ENCODE data around the gene AGTRAP.

The AGTRAP gene

GRCh38 chr1:11706292-11706691 is 29.6 kb upstream of the AGTRAP start:
- DNase-seq (ENCODE audit: low read depth) = no peak

DNA sequence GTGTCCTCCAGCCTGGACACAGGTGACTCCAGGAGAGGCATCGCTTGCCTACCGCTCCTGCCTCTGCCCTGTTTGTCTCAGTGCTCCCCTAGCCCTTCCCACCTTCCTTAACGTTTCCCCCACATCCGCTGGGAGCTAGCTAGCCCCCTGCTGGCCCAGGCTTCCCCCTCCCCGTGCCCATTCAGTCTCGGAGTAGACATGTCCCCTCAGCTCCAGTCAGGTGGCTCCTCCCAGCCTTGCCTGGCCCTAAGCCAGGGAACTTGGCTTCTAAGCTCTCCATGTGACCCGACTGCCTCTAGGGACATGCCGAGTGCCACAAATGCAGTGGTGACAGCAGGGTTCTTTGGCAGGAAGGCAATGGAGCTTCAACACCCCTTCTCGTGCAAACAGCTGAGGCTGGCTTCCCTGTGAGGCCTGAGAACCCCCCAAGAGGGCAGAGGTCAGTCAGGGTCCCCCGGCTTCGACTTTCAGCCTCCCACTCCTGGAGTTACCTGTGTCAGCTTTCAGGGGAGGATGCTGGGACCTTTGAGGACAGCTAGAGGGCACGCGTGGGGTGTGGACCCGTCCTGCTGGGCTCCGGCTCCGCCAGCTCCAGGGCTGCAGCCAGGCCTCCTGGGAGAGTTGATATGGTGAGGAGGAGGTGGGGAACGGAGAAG is 28.2 kb upstream of the AGTRAP start:
- no peak for DNase-seq (ENCODE audit: low read depth)

DNA sequence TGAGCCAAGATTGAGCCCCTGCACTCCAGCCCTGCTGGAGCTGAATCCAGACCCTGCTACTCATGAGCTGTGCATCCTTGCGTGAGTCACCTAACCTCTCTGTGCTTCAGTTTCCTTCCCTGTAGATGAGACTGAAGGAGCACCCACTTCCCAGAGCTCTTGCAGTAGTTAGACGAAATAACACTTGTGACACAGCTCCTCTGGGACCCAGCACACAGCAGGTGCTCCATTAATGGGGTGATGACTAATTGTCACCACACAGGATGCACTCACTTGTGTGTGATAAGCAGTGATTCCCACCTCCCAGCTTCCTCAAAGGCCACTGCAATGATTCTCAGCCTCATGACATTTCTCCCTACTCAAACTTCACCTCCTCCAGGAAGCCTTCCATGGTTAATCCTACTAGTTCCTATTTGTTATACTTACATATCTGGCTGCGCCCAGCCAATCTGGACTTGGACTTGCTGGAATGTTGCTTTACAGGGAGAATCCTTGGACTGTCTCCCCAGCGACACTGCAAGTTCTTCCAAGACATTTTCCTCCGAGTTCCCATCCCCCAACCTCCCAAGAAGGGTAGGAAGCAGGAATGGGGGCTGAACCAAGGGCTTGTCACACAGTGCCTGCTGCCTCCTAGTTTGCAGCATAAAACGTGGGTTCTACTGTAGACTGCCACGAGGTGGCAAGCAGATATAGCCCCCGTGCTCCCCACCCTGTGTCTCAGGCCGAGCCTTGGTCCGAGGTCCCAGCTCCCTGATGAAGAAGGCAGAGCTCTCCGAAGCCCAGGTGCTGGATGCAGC is 27.2 kb upstream of the AGTRAP start:
- DNase-seq (ENCODE audit: low read depth) = no peak

DNA sequence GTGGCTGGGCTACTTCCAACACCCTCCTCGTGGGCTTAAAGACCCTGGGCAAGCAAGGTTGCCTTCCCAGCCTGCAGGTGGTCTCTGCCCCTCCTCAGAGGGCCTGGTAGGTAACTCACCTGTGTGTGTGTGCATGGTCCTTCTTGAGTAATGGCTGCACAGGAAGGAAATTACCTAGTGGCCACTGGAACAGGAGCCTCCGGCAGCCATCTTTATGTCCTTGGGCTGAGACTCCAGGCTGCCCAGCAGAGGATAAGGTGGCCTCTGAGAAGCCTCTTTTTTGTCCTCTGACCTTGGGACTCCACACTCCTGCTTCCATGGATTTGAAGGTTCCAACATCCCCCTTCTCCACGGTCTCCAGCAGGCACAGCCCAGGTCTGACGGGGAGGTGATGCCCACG is 24.4 kb upstream of the AGTRAP start:
- no peak for DNase-seq (ENCODE audit: low read depth)

- DNase-seq (ENCODE audit: low read depth) = no peak
Measured at GRCh38 chr1:11712285-11712684, 23.7 kb upstream of the AGTRAP start.

- no peak for DNase-seq (ENCODE audit: low read depth)
Measured at GRCh38 chr1:11713095-11713494, 22.8 kb upstream of the AGTRAP start.

DNA sequence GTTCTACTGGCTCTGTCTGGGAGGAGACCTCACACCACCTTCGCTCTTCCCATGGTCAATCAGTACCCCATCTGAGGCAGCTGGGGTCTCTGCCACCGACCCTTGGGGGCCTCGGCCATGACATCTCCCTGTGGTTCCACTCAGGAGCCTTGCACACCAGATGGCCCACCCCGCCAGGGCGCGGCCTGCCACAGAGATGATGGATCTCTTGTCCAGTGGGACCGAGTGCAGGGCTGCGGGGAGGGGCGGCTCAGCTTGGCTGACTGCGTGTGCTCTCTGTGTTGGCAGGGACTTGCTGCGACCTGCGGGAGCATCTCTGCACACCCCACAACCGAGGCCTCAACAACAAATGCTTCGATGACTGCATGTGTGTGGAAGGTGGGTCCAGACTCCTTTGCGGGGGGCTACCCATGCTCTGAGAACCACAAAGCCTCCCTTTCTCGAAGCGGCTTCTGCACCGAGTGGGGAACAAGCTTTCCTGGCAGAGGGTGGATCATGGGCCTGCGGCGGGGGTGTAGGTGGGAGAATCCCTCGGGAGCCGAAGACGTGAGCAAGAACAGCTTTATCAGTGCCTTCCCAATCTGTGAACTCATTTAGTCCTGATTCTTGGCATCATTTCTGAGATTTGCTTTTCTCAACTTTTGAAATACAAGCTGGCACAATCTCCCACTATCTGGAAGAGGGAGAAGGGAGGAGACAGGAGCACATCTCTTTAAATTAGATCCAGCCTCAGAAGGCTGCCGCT is 20.9 kb upstream of the AGTRAP start:
- DNase-seq (ENCODE audit: low read depth) = no peak

DNA sequence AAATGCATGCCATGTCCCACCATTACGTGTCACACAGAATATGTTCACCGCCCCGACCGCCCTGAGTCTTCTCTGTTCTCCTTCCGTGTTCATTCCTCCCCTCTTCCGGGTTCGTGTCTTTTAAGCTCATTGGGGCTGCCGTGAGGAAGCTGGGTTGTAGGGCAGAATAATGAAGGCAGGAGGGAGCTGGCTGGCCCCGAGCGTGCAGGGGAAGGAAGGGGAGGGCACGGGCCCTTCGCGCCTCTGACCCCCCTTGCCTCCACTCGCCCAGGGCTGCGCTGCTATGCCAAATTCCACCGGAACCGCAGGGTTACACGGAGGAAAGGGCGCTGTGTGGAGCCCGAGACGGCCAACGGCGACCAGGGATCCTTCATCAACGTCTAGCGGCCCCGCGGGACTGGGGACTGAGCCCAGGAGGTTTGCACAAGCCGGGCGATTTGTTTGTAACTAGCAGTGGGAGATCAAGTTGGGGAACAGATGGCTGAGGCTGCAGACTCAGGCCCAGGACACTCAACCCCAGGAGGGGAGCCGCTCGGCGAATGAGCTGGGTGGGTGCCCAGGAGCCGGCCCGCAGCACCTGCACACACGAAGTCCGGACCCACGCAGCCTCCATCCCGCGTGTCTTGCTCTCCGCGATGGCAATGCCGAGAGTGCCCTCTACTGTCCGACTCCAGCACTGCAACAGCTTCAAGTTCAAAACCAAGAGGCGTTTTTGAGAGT is 16.5 kb upstream of the AGTRAP start:
- DNase-seq (ENCODE audit: low read depth) = peak; percentile 73

DNA sequence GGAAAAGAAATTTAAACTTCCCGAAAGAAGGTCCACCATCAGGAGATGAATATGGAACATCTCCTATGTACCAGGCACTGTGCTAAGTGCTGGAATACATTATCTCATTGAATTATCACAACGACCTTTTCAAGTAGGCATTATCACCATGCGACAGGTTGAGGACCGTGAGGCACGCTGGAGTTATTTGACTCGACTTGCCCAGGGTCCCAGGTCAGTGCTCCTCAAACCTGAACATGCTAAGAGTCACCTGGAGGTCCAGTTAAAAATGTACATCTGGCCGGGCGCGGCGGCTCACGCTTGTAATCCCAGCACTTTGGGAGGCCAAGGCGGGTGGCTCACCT is 15.9 kb upstream of the AGTRAP start:
- DNase-seq (ENCODE audit: low read depth) = no peak

GRCh38 chr1:11720525-11720924 is 15.4 kb upstream of the AGTRAP start:
- no peak for DNase-seq (ENCODE audit: low read depth)

DNA sequence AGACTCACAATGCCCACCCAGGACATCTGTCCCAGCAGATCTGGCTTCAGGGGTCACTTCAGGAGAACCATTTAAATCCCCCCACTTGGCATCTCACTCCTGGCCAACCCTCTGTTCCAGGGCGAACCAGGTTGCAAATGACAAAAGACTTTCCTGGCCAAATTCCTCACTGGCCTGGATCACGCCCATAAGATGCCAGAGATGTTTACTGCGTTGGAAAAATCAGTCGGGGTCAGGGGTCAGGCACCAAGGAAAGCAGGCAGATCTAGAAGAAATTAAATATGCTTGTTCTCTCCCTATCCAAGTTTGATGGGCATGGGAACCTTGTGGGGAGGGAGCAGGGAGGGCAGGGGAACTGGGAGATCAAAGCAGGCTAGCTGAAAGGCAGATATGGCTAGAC is 14.6 kb upstream of the AGTRAP start:
- no peak for DNase-seq (ENCODE audit: low read depth)

DNA sequence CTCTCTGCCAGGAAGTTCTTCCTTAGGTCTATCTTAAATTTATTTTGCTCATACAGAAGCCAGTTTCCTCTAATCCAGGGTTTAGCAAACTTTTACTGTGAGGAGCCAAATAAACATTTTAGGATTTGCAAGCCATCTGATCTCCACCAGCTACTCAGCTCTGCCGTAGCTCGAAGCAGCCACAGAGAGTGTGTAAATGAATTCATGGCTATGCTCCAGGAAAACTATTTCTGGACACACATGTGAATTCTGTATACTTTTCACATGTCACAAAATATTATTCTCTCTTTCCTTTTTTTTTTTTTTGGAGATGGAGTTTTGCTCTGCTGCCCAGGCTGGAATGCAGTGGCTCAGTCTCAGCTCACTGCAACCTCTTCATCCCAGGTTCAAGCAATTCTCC is 13.4 kb upstream of the AGTRAP start:
- no peak for DNase-seq (ENCODE audit: low read depth)

- DNase-seq (ENCODE audit: low read depth) = no peak
Measured at GRCh38 chr1:11725616-11726015, 10.3 kb upstream of the AGTRAP start.

GRCh38 chr1:11727119-11727518 is 8.8 kb upstream of the AGTRAP start:
- DNase-seq (ENCODE audit: low read depth) = no peak

DNA sequence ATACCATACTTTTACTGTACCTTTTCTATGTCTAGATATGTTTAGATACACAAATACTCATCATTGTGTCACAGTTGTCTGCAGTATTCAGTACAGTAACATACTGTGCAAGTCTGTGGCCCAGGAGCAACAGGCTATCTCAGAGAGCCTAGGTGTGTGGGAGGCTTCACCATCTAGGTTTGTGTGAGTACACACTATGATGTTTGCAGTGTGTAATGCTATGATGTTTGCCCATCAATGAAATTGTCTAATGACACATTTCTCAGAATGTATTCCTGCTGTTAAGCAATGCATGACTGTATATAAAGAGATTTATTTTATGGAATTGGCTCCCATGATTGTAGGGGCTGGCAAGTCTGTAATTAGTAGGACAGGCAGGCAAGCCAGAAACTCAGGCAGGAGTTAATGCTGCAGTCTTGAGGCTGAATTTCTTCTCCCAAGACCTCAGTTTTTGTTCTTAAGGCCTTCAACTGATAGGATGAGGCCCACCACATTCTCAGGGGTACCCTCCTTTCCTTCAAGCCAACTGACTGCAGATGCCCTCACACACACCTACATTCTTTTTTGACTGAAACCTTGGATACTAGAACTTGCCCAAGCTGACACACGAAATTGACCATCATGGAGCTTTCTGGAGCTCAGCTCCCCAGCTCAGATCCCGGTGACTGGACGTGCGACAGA is 7.7 kb upstream of the AGTRAP start:
- DNase-seq (ENCODE audit: low read depth) = no peak

GRCh38 chr1:11729155-11729497 is 6.8 kb upstream of the AGTRAP start:
- DNase-seq (ENCODE audit: low read depth) = no peak

GRCh38 chr1:11729498-11730428 is 6.2 kb upstream of the AGTRAP start:
- DNase-seq (ENCODE audit: low read depth) = no peak

DNA sequence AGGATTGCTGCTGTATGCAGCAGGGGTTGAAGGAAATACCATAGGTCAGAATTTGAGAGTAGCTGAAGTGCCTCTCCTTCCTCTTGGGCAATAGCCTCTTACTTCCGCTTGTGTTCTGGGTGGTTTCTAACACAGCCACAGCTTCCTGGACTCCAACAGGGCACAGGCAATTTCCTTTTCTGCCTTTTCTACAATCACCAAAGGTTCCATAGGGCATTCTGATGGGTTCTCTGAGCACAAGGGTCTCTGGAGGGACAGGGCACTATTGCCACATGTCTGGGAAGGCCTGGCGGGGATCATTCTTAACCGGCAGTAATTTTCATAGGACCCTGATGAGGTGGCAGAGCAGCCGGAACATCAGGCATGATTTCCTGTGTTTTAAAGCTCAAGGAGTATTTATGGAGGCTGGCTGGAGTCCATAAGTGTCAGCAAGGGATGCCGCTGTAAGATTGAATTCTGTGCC is 5.5 kb upstream of the AGTRAP start:
- DNase-seq (ENCODE audit: low read depth) = no peak

- DNase-seq (ENCODE audit: low read depth) = no peak
Measured at GRCh38 chr1:11731691-11732283, 4.1 kb upstream of the AGTRAP start.

- DNase-seq (ENCODE audit: low read depth) = no peak
Measured at GRCh38 chr1:11733306-11733705, 2.6 kb upstream of the AGTRAP start.

DNA sequence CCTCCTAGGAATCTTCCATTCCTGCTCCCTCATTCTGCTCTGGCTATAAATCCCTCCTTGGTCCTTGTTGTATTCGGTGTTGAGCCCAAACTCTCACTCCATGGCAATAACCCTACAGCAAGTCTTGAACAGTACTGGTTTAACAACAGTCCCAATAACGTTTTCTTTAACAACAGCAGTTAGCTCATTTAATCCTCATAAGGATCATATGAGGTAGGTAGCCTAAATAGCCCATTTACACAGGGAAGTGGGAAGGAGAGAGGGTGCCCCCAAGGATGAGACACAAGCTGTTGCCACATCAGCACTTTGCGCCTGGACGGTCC is 444 bp upstream of the AGTRAP start:
- no peak for DNase-seq (ENCODE audit: low read depth)

Measured in activated T-helper 1 cell treated with Interleukin-2 at 50 U/mL for 16 hours (primary cell).